SK-N-SH (cell line): ENCODE data around the gene ADRM1. TPM values are rescaled to one million over a fixed set of nuclear protein-coding genes. Genes with fewer than 3 reads are reported as not detected.

ENCODE experiments used
- CTCF ChIA-PET: fragments of 300-600, 350-600 bp; formaldehyde crosslinking; extraction: SDS; loops from one replicate; lab custom pipeline; 2021; lab: Yijun Ruan, JAX
- POLR2A ChIA-PET: fragments of 350-600 bp; sonication (Branson Sonifier 250); formaldehyde crosslinking; extraction: SDS; loops from one replicate; lab custom pipeline; 2020; ENCODE audit warnings: antibody characterized with exemption, inconsistent platforms; lab: Yijun Ruan, JAX
- DNase-seq: peaks from one replicate; pipeline ENCODE4 v3.0.0; 2012
- H2AFZ ChIP-seq: fragments of 200-600 bp; sonication (generic); 2 replicates; pipeline ENCODE4 v1.8.1; 2016; ENCODE audit warnings: antibody characterized with exemption, mild to moderate bottlenecking, low read depth
- H3F3A ChIP-seq: fragments of 200-600 bp; sonication (generic); replicated peaks from 2 replicates; pipeline ENCODE3; 2016; ENCODE audit warnings: antibody characterized with exemption, mild to moderate bottlenecking; ENCODE audit not compliant: insufficient read depth
- H3K27ac ChIP-seq, 2 experiments: fragments of 200-500 bp in 1 of 2; fragments of 200-600 bp in 1 of 2; sonication (Bioruptor generic) in 1 of 2; sonication (generic), shearing (Covaris generic) in 1 of 2; 2 replicates each; pipeline versions ENCODE4 v1.5.1 to v1.6.1; 2014 to 2016; ENCODE audit warnings: low read depth in 2 of 2, inconsistent platforms in 1 of 2, low read length in 1 of 2, mild to moderate bottlenecking in 1 of 2, mixed read lengths in 1 of 2
- H3K27me3 ChIP-seq: fragments of 200-600 bp; sonication (generic), shearing (Covaris generic); 2 replicates; pipeline ENCODE4 v1.6.1; 2016; ENCODE audit warnings: mixed run types; ENCODE audit not compliant: insufficient read depth
- H3K36me3 ChIP-seq, 2 experiments: fragments of 200-500 bp in 1 of 2; fragments of 200-600 bp in 1 of 2; sonication (Bioruptor generic) in 1 of 2; sonication (generic) in 1 of 2; replicated peaks in 1 of 2; 2 replicates each; pipeline versions ENCODE3 to v1.5.1; 2014 to 2016; ENCODE audit warnings: low read length in 1 of 2, mild to moderate bottlenecking in 1 of 2; ENCODE audit not compliant: insufficient read depth in 2 of 2, control insufficient read depth in 1 of 2
- H3K4me1 ChIP-seq, 2 experiments: fragments of 200-500 bp in 1 of 2; fragments of 200-600 bp in 1 of 2; sonication (Bioruptor generic) in 1 of 2; sonication (generic), shearing (Covaris generic) in 1 of 2; 2 replicates each; pipeline versions ENCODE4 v1.5.1 to v1.6.1; 2014 to 2016; ENCODE audit warnings: low read depth in 1 of 2, low read length in 1 of 2, mixed run types in 1 of 2; ENCODE audit not compliant: insufficient read depth in 2 of 2, control insufficient read depth in 1 of 2
- H3K4me2 ChIP-seq: fragments of 200-600 bp; sonication (generic), shearing (Covaris generic); 2 replicates; pipeline ENCODE4 v1.6.1; 2017; ENCODE audit warnings: mixed run types
- H3K4me3 ChIP-seq, 2 experiments: fragments of 200-500 bp in 1 of 2; fragments of 200-600 bp in 1 of 2; sonication (Bioruptor generic) in 1 of 2; sonication (generic), shearing (Covaris generic) in 1 of 2; 2 replicates each; pipeline versions ENCODE4 v1.5.1 to v1.8.1; 2014 to 2016; ENCODE audit warnings: low read depth in 2 of 2, inconsistent platforms in 1 of 2, low read length in 1 of 2, mild to moderate bottlenecking in 1 of 2, mixed read lengths in 1 of 2, moderate library complexity in 1 of 2
- H3K79me2 ChIP-seq: fragments of 200-600 bp; sonication (generic); 2 replicates; pipeline ENCODE4 v1.8.1; 2017; ENCODE audit warnings: mild to moderate bottlenecking; ENCODE audit not compliant: insufficient read depth
- H3K9ac ChIP-seq: fragments of 200-600 bp; sonication (generic); 2 replicates; pipeline ENCODE4 v1.6.1; 2017; ENCODE audit warnings: mixed run types
- H3K9me2 ChIP-seq: fragments of 200-600 bp; sonication (generic); 2 replicates; pipeline ENCODE4 v1.6.1; 2017; ENCODE audit warnings: mixed run types
- H3K9me3 ChIP-seq: fragments of 200-600 bp; sonication (generic); 2 replicates; pipeline ENCODE4 v1.6.1; 2017; ENCODE audit warnings: mixed run types, mild to moderate bottlenecking, moderate library complexity
- H4K20me1 ChIP-seq: fragments of 200-600 bp; sonication (generic); 2 replicates; pipeline ENCODE4 v1.6.1; 2017; ENCODE audit warnings: mild to moderate bottlenecking, mixed run types; ENCODE audit not compliant: insufficient read depth
- CHD2 ChIP-seq: fragments of 150-350 bp; IDR thresholded peaks from 2 replicates; pipeline ENCODE4 v1.6.1; 2018; ENCODE audit warnings: low read length; ENCODE audit not compliant: partially characterized antibody
- ELF1 ChIP-seq: IDR thresholded peaks from 2 replicates; pipeline ENCODE4 v1.4.0; 2012
- EZH2phosphoT487 ChIP-seq: fragments of 200-600 bp; sonication (generic); IDR thresholded peaks from 2 replicates; pipeline ENCODE4 v1.6.1; 2017; ENCODE audit warnings: low read depth, mixed run types, mild to moderate bottlenecking, antibody characterized with exemption, moderate library complexity, borderline replicate concordance
- FOSL2 ChIP-seq: IDR thresholded peaks from 2 replicates; pipeline ENCODE4 v1.4.0; 2012; ENCODE audit warnings: low read depth, mild to moderate bottlenecking, moderate library complexity, borderline replicate concordance
- FOXJ3 ChIP-seq: sonication (generic); formaldehyde crosslinking; IDR thresholded peaks from 2 replicates; pipeline ENCODE4 v1.5.1; 2020; ENCODE audit warnings: mild to moderate bottlenecking, missing genetic modification reagents
- FOXM1 ChIP-seq: IDR thresholded peaks from 2 replicates; pipeline ENCODE4 v1.4.0; 2012; ENCODE audit warnings: low read depth, mild to moderate bottlenecking
- GATA2 ChIP-seq: sonication (generic); formaldehyde crosslinking; IDR thresholded peaks from 2 replicates; pipeline ENCODE4 v1.5.0; 2020; ENCODE audit warnings: mild to moderate bottlenecking, missing genetic modification reagents
- JUND ChIP-seq: IDR thresholded peaks from 2 replicates; pipeline ENCODE4 v1.4.0; 2012
- MAX ChIP-seq: IDR thresholded peaks from 2 replicates; pipeline ENCODE4 v1.4.0; 2012; ENCODE audit warnings: low read depth
- MEF2A ChIP-seq: IDR thresholded peaks from 2 replicates; pipeline ENCODE4 v1.4.0; 2012; ENCODE audit warnings: low read depth, borderline replicate concordance
- MXI1 ChIP-seq: IDR thresholded peaks from 2 replicates; pipeline ENCODE4 v1.6.1; 2012; ENCODE audit warnings: mild to moderate bottlenecking, low read depth, low read length, improper control_type of control experiment
- NRF1 ChIP-seq: IDR thresholded peaks from 2 replicates; pipeline ENCODE4 v1.6.1; 2012; ENCODE audit warnings: low read depth, mild to moderate bottlenecking, low read length
- PBX3 ChIP-seq: IDR thresholded peaks from 2 replicates; pipeline ENCODE4; 2012
- POLR2AphosphoS5 ChIP-seq: IDR thresholded peaks from 2 replicates; pipeline ENCODE4 v1.6.1; 2012; ENCODE audit warnings: low read depth, low read length
- RAD21 ChIP-seq: IDR thresholded peaks from 2 replicates; pipeline ENCODE4 v1.6.1; 2012; ENCODE audit warnings: mild to moderate bottlenecking, low read length
- RCOR1 ChIP-seq: fragments of 150-350 bp; IDR thresholded peaks from 2 replicates; pipeline ENCODE4 v1.6.1; 2017; ENCODE audit warnings: antibody characterized with exemption, low read length
- RFX5 ChIP-seq: IDR thresholded peaks from 2 replicates; pipeline ENCODE4 v1.6.1; 2012; ENCODE audit warnings: mild to moderate bottlenecking, improper control_type of control experiment, low read length
- RXRA ChIP-seq: IDR thresholded peaks from 2 replicates; pipeline ENCODE4 v1.4.0; 2012; ENCODE audit warnings: low read depth, mild to moderate bottlenecking, borderline replicate concordance
- SMC3 ChIP-seq: IDR thresholded peaks from 2 replicates; pipeline ENCODE4 v1.6.1; 2012; ENCODE audit warnings: low read depth, low read length, improper control_type of control experiment
- TAF1 ChIP-seq: IDR thresholded peaks from 2 replicates; pipeline ENCODE4 v1.6.1; 2012; ENCODE audit warnings: low read depth, mild to moderate bottlenecking, low read length, moderate library complexity, borderline replicate concordance
- TCF12 ChIP-seq: IDR thresholded peaks from 2 replicates; pipeline ENCODE4 v1.4.0; 2012
- TEAD4 ChIP-seq: IDR thresholded peaks from 2 replicates; pipeline ENCODE4 v1.4.0; 2012; ENCODE audit warnings: mild to moderate bottlenecking, borderline replicate concordance; ENCODE audit not compliant: insufficient read depth
- USF1 ChIP-seq: IDR thresholded peaks from 2 replicates; pipeline ENCODE4 v1.4.0; 2012; ENCODE audit warnings: low read depth, borderline replicate concordance
- YY1 ChIP-seq: IDR thresholded peaks from 2 replicates; pipeline ENCODE4 v1.4.0; 2012; ENCODE audit warnings: low read depth, mild to moderate bottlenecking
- ZBTB33 ChIP-seq: IDR thresholded peaks from 2 replicates; pipeline ENCODE4 v1.4.0; 2012; ENCODE audit warnings: low read depth, borderline replicate concordance
- WGBS: methylation state at CpG from one replicate; pipeline ENCODE4 v1.1.6; 2017; ENCODE audit warnings: low lambda C conversion rate; 5-methylcytosine and 5-hydroxymethylcytosine counted together
- polyA plus RNA-seq, 3 experiments: library from polyadenylated mRNA; depleted of rRNA; stranded (reverse); fragments of >200 nt; gene quantifications; 2 replicates each; pipeline ENCODE4 v1.2.3, GENCODE V29; 2012
- TF ChIP-seq, protein P1 (sequence below): fragments of 150-350 bp; IDR thresholded peaks from 2 replicates; pipeline ENCODE4 v1.6.1; 2016; ENCODE audit warnings: mild to moderate bottlenecking, low read depth, low read length
- TF ChIP-seq, protein P2 (sequence below): fragments of 150-350 bp; IDR thresholded peaks from 2 replicates; pipeline ENCODE4 v1.6.1; 2017; ENCODE audit warnings: antibody characterized with exemption, low read length, low read depth, borderline replicate concordance

The ADRM1 gene
- polyA plus RNA-seq, 1 of the 3 experiments (the other 2 are of a cell fraction): 142 TPM

- H3K9me3 ChIP-seq: no peaks in the 10 kb centered on the region
- H3K4me3 ChIP-seq: no peak overlapping the region
- H3F3A ChIP-seq: peaks cover 3% of the 10 kb centered on the region
- POLR2A ChIA-PET: interaction anchor here (0.9 kb wide), 1 partner anchor 49 kb away, joined by 4 read pairs; no protein-coding TSS in a partner anchor
- peaks cover 27 to 56% of the 10 kb centered on the region in 2 experiments; a peak in 3 of 4 replicates for H3K4me1 ChIP-seq
- no peak overlapping the region for H3K4me2 ChIP-seq
- peaks cover 11% of the 10 kb centered on the region; the same call in 1 of the 2 replicates for H3K79me2 ChIP-seq
- CTCF ChIA-PET: interaction anchor here (0.6 to 3.4 kb wide), 8 partner anchors 12 to 93 kb away, joined by 3 to 22 read pairs (median 4); no protein-coding TSS in a partner anchor
- WGBS: 45% methylated on average over 19 of the region's 43 CpGs
- H2AFZ ChIP-seq: no peak overlapping the region
- peak; percentile 92 for DNase-seq
- H4K20me1 ChIP-seq: peaks cover 8% of the 10 kb centered on the region; the same call in 1 of the 2 replicates
- H3K9ac ChIP-seq: no peak overlapping the region
- peak overlapping the region in 1 of 2 experiments; percentile 87; a peak in 2 of 4 replicates for H3K27ac ChIP-seq
- H3K36me3 ChIP-seq: peaks cover 4 to 14% of the 10 kb centered on the region in 2 experiments
- no peaks in the 10 kb centered on the region for H3K27me3 ChIP-seq
- no peaks in the 10 kb centered on the region for H3K9me2 ChIP-seq
- TF ChIP-seq GATA2 (CRISPR knock-in tag) (peak; percentile 55), YY1 (no peak), JUND (no peak), EZH2phosphoT487 (no peak), RFX5 (no peak), MXI1 (peak; percentile 81), RCOR1 (peak; percentile 58; the same call in 1 of the 2 replicates), MAX (peak; percentile 34; the same call in 1 of the 2 replicates), ZBTB33 (no peak), RAD21 (peak; percentile 75), PBX3 (no peak), MEF2A (no peak), FOSL2 (no peak), NRF1 (no peak), CHD2 (peak; percentile 47), FOXJ3 (CRISPR knock-in tag) (no peak), ELF1 (no peak), TCF12 (no peak), SMC3 (peak; percentile 59), TEAD4 (no peak), POLR2AphosphoS5 (no peak), RXRA (no peak), USF1 (peak; percentile 53; the same call in 1 of the 2 replicates), FOXM1 (no peak), TAF1 (no peak)
- TF ChIP-seq, protein P1, sequence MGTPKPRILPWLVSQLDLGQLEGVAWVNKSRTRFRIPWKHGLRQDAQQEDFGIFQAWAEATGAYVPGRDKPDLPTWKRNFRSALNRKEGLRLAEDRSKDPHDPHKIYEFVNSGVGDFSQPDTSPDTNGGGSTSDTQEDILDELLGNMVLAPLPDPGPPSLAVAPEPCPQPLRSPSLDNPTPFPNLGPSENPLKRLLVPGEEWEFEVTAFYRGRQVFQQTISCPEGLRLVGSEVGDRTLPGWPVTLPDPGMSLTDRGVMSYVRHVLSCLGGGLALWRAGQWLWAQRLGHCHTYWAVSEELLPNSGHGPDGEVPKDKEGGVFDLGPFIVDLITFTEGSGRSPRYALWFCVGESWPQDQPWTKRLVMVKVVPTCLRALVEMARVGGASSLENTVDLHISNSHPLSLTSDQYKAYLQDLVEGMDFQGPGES: no peak
- TF ChIP-seq, protein P2, sequence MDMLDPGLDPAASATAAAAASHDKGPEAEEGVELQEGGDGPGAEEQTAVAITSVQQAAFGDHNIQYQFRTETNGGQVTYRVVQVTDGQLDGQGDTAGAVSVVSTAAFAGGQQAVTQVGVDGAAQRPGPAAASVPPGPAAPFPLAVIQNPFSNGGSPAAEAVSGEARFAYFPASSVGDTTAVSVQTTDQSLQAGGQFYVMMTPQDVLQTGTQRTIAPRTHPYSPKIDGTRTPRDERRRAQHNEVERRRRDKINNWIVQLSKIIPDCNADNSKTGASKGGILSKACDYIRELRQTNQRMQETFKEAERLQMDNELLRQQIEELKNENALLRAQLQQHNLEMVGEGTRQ: no peak
Measured at GRCh38 chr20:62352402-62353288, 49.8 kb downstream of the ADRM1 start.
